ENCODE results near the gene ELAC1.

Gene ELAC1

GRCh38 chr18:50949185-50949584 lies 18.7 kb upstream of the ELAC1 start:
- in situ Hi-C loops (cut with MboI; ENCODE audit: low sequenced_read_pairs, unreplicated experiment), result no loop called here
- TF ChIP-seq, protein P1, sequence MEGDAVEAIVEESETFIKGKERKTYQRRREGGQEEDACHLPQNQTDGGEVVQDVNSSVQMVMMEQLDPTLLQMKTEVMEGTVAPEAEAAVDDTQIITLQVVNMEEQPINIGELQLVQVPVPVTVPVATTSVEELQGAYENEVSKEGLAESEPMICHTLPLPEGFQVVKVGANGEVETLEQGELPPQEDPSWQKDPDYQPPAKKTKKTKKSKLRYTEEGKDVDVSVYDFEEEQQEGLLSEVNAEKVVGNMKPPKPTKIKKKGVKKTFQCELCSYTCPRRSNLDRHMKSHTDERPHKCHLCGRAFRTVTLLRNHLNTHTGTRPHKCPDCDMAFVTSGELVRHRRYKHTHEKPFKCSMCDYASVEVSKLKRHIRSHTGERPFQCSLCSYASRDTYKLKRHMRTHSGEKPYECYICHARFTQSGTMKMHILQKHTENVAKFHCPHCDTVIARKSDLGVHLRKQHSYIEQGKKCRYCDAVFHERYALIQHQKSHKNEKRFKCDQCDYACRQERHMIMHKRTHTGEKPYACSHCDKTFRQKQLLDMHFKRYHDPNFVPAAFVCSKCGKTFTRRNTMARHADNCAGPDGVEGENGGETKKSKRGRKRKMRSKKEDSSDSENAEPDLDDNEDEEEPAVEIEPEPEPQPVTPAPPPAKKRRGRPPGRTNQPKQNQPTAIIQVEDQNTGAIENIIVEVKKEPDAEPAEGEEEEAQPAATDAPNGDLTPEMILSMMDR (IDR thresholded peaks at IDR 0.05; ENCODE audit: borderline replicate concordance, control extremely low read depth, extremely low read depth, insufficient read depth, missing control alignments), result no peak
- no peak for DNase-seq (ENCODE audit: low spot score)

GRCh38 chr18:50950626-50951025 lies 17.2 kb upstream of the ELAC1 start:
- in situ Hi-C loops (cut with MboI; ENCODE audit: low sequenced_read_pairs, unreplicated experiment), result no loop called here
- DNase-seq (ENCODE audit: low spot score), result no peak
- TF ChIP-seq, protein P1 (IDR thresholded peaks at IDR 0.05; ENCODE audit: borderline replicate concordance, control extremely low read depth, extremely low read depth, insufficient read depth, missing control alignments), result no peak

DNA sequence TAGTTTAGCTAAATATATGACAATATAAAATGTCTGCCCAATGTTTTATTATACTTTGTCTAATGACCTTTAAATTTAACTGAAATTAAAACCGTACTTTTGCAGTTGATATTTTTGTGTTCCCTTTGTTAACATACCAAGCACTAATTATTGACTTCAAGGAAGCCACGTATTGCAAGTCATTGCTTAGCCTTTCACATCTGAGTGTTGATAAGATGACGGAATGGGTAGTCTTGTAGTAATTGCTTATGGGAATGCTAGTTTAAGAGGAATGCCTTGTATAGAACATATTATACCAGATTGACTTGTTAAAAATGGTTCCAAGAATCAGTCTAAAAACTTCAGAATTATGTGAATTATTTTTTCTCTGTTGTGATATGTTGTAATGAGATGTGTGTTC lies 14.0 kb upstream of the ELAC1 start:
- TF ChIP-seq, protein P1 (IDR thresholded peaks at IDR 0.05; ENCODE audit: borderline replicate concordance, control extremely low read depth, extremely low read depth, insufficient read depth, missing control alignments), result no peak
- in situ Hi-C loops (cut with MboI; ENCODE audit: low sequenced_read_pairs, unreplicated experiment), result no loop called here
- no peak for DNase-seq (ENCODE audit: low spot score)

- TF ChIP-seq, protein P1 (IDR thresholded peaks at IDR 0.05; ENCODE audit: borderline replicate concordance, control extremely low read depth, extremely low read depth, insufficient read depth, missing control alignments), result no peak
- in situ Hi-C loops (cut with MboI; ENCODE audit: low sequenced_read_pairs, unreplicated experiment), result no loop called here
- no peak for DNase-seq (ENCODE audit: low spot score)
Measured at GRCh38 chr18:50955253-50955652, 12.6 kb upstream of the ELAC1 start.

- in situ Hi-C loops (cut with MboI; ENCODE audit: low sequenced_read_pairs, unreplicated experiment), result no loop called here
- TF ChIP-seq, protein P1 (IDR thresholded peaks at IDR 0.05; ENCODE audit: borderline replicate concordance, control extremely low read depth, extremely low read depth, insufficient read depth, missing control alignments), result no peak
- no peak for DNase-seq (ENCODE audit: low spot score)
Measured at GRCh38 chr18:50956116-50956515, 11.7 kb upstream of the ELAC1 start.

GRCh38 chr18:50961974-50962373 lies 5.9 kb upstream of the ELAC1 start:
- DNase-seq (ENCODE audit: low spot score), result no peak
- TF ChIP-seq, protein P1 (IDR thresholded peaks at IDR 0.05; ENCODE audit: borderline replicate concordance, control extremely low read depth, extremely low read depth, insufficient read depth, missing control alignments), result no peak
- in situ Hi-C loops (cut with MboI; ENCODE audit: low sequenced_read_pairs, unreplicated experiment), result no loop called here

DNA sequence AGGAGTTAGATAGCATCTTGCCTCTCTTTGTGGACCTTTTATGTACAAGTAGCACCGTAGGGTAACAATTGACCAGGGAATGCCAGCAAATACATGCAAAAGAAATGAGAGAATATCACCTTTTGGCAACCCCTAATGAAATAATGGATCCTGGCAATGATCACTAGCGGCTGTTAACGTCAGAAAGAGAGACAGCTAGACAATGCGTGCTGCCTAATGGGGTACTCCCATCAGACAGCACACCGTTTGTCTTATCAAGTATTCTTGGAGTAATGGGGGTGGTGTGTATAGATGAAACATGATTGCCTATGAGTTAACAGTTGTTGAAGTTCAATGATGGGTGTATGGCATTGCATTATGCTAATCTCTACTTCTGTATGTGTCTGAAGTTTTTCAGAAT lies 1.6 kb downstream of the ELAC1 start:
- TF ChIP-seq, protein P1 (IDR thresholded peaks at IDR 0.05; ENCODE audit: borderline replicate concordance, control extremely low read depth, extremely low read depth, insufficient read depth, missing control alignments), result no peak
- in situ Hi-C loops (cut with MboI; ENCODE audit: low sequenced_read_pairs, unreplicated experiment), result no loop called here
- no peak for DNase-seq (ENCODE audit: low spot score)
